GM06990 (cell line): ENCODE data around the gene NBEA.

Source experiments
- DNase-seq: peaks from one replicate; pipeline ENCODE4 v3.0.0-alpha.2; 2011; ENCODE audit not compliant: insufficient read length; ENCODE audit errors: extremely low read depth
- H3K27me3 ChIP-seq: replicated peaks from 2 replicates; pipeline ENCODE4 v1.6.0; 2011; ENCODE audit warnings: low read length; ENCODE audit not compliant: control insufficient read depth, insufficient read depth
- H3K36me3 ChIP-seq: 2 replicates; pipeline ENCODE4 v1.5.1; 2011; ENCODE audit warnings: low read length; ENCODE audit not compliant: control insufficient read depth, insufficient read depth
- H3K4me3 ChIP-seq: replicated peaks from 2 replicates; pipeline ENCODE4 v1.5.1; 2011; ENCODE audit warnings: low read depth, mild to moderate bottlenecking, control low read depth, low read length
- TF ChIP-seq, protein P1 (sequence below): IDR thresholded peaks from 2 replicates; pipeline ENCODE4 v1.5.1; 2011; ENCODE audit warnings: low read length, control low read depth, mild to moderate bottlenecking, inconsistent platforms; ENCODE audit not compliant: insufficient read depth, poor library complexity, severe bottlenecking

NBEA gene

DNA sequence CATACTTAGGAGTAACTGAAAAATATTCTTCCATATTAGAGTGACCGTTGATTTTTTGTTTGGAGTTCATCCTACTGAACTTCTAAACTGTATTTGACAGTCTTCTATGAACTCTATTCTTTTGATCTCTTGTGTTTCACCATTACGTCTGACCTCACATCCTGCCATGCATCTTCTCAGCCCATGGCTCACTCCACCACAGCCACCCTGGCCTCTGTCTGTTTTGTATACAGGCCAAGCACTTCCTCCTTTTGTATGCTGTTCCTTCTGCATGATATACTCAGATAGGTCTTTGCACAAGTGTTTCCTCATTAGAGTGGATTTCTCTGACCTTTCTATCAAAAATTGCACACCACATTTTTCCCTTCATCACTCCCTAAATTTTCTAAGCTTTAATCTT lies 414.5 kb downstream of the NBEA start:
- Histone ChIP-seq H3K4me3 (no peak overlapping the region), H3K36me3 (no peaks in the 10 kb centered on the region), H3K27me3 (no peaks in the 10 kb centered on the region)
- DNase-seq, result no peak
- TF ChIP-seq, protein P1, sequence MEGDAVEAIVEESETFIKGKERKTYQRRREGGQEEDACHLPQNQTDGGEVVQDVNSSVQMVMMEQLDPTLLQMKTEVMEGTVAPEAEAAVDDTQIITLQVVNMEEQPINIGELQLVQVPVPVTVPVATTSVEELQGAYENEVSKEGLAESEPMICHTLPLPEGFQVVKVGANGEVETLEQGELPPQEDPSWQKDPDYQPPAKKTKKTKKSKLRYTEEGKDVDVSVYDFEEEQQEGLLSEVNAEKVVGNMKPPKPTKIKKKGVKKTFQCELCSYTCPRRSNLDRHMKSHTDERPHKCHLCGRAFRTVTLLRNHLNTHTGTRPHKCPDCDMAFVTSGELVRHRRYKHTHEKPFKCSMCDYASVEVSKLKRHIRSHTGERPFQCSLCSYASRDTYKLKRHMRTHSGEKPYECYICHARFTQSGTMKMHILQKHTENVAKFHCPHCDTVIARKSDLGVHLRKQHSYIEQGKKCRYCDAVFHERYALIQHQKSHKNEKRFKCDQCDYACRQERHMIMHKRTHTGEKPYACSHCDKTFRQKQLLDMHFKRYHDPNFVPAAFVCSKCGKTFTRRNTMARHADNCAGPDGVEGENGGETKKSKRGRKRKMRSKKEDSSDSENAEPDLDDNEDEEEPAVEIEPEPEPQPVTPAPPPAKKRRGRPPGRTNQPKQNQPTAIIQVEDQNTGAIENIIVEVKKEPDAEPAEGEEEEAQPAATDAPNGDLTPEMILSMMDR, result no peak

GRCh38 chr13:35365883-35366282 lies 423.8 kb downstream of the NBEA start:
- Histone ChIP-seq H3K4me3 (no peak overlapping the region), H3K36me3 (no peaks in the 10 kb centered on the region), H3K27me3 (no peaks in the 10 kb centered on the region)
- TF ChIP-seq, protein P1, result no peak
- no peak for DNase-seq

DNA sequence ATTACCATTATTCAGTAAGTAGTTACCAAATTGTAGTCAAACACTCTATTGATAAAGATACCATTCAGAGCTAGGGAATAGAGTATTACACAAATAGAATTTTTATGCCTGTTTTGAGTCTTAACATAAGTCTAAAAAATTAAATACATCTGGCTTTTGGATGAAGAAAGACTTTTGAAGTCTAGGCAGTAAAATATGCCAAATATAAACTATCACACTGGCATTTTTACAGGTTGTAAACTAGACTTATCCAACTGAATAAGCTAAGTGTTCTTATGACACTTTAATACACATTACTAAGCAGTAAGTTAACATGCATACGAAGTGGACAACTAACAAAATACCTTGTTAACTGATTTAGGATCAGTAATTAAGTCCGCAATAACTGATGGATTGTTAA lies 425.5 kb downstream of the NBEA start:
- no peaks in the 10 kb centered on the region for H3K36me3 ChIP-seq
- TF ChIP-seq, protein P1, result no peak
- no peaks in the 10 kb centered on the region for H3K27me3 ChIP-seq
- no peak overlapping the region for H3K4me3 ChIP-seq
- DNase-seq, result no peak

GRCh38 chr13:35378939-35379338 lies 436.9 kb downstream of the NBEA start:
- Histone ChIP-seq H3K36me3 (no peaks in the 10 kb centered on the region), H3K4me3 (no peak overlapping the region), H3K27me3 (no peaks in the 10 kb centered on the region)
- TF ChIP-seq, protein P1, result no peak
- DNase-seq, result no peak

DNA sequence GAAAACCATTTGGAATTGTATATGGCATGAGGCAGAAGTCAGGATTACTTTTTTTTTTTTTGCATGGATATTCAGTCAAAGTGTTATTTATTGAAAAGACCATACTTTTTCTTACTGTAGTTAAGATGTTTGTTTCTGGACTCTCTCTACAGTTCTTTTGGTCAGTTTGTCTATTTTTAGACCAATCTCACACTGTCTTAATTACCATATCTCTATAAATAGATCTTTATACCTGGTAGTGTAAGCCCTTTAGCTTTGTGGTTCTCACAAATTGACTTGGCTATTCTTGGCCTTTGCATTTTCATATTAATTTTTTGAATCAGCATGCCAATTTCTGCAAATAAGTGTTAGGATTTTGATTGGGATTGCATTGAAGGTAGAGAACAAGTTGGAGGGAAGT lies 437.6 kb downstream of the NBEA start:
- DNase-seq, result no peak
- H3K27me3 ChIP-seq, result no peaks in the 10 kb centered on the region
- no peaks in the 10 kb centered on the region for H3K36me3 ChIP-seq
- TF ChIP-seq, protein P1, result no peak
- no peak overlapping the region for H3K4me3 ChIP-seq

DNA sequence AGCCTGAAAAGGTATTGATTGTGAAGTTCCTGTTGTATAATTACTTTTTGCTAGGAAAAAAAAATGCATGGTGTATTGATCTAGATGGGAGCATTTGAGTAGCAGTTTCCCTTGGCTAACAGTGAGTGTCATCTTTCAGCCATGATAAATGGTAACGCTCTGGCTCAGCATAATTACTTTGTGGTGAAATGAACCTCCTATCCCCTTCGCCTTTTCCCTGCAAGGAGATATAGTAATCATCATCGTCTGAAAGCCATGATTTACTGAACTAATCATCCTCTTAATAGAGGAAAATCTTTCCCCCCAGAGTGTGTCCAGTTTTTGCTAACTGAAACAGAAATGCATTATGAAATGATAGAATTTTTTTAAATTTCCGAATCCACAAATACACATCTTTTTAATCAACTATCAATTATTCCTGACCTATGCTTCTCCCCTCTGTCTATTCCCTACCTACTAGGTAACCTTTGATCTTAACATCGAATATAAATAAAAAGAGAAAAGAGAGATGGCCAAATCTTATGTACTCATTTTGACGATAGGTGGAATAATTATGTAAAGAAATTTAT lies 445.7 kb downstream of the NBEA start:
- Histone ChIP-seq H3K4me3 (no peak overlapping the region), H3K36me3 (no peaks in the 10 kb centered on the region)
- TF ChIP-seq, protein P1, result no peak

More for the DNA sequence above, 445.7 kb downstream of the NBEA start:
- no peaks in the 10 kb centered on the region for H3K27me3 ChIP-seq
- DNase-seq, result no peak
